Measurements from ENCODE around the gene PTK6. TPM values are rescaled to one million over a fixed set of nuclear protein-coding genes. Genes with fewer than 3 reads are reported as not detected.

The PTK6 gene
- total RNA-seq, 1 donor = 0.52 TPM

- H3K4me1 ChIP-seq (ENCODE audit: insufficient read depth, low read length) = peaks cover 23% of the 10 kb centered on the region
- no peaks in the 10 kb centered on the region for H3K9me3 ChIP-seq (ENCODE audit: low read depth, low read length)
- no peaks in the 10 kb centered on the region for H3K27me3 ChIP-seq (ENCODE audit: insufficient read depth, low read length)
- H3K4me3 ChIP-seq (ENCODE audit: low read length) = no peak overlapping the region
These were observed 2.1 kb downstream of the PTK6 start for GRCh38 chr20:63534831-63535651.

GRCh38 chr20:63534427-63534830, 2.7 kb downstream of the PTK6 start:
- H3K4me1 ChIP-seq (ENCODE audit: insufficient read depth, low read length) = peaks cover 23% of the 10 kb centered on the region
- H3K4me3 ChIP-seq (ENCODE audit: low read length) = no peak overlapping the region
- H3K9me3 ChIP-seq (ENCODE audit: low read depth, low read length) = no peaks in the 10 kb centered on the region
- H3K27me3 ChIP-seq (ENCODE audit: insufficient read depth, low read length) = no peaks in the 10 kb centered on the region

- no peak overlapping the region for H3K4me3 ChIP-seq (ENCODE audit: low read length)
- no peaks in the 10 kb centered on the region for H3K9me3 ChIP-seq (ENCODE audit: low read depth, low read length)
- no peaks in the 10 kb centered on the region for H3K27me3 ChIP-seq (ENCODE audit: insufficient read depth, low read length)
- peaks cover 23% of the 10 kb centered on the region for H3K4me1 ChIP-seq (ENCODE audit: insufficient read depth, low read length)
These were observed 3.2 kb downstream of the PTK6 start for GRCh38 chr20:63533871-63534393.

- no peaks in the 10 kb centered on the region for H3K27me3 ChIP-seq (ENCODE audit: insufficient read depth, low read length)
- H3K4me1 ChIP-seq (ENCODE audit: insufficient read depth, low read length) = peaks cover 22% of the 10 kb centered on the region
- H3K9me3 ChIP-seq (ENCODE audit: low read depth, low read length) = no peaks in the 10 kb centered on the region
- no peak overlapping the region for H3K4me3 ChIP-seq (ENCODE audit: low read length)
These were observed 3.8 kb downstream of the PTK6 start for GRCh38 chr20:63533388-63533787.

- Histone ChIP-seq H3K4me1 (ENCODE audit: insufficient read depth, low read length) (peaks cover 13% of the 10 kb centered on the region), H3K9me3 (ENCODE audit: low read depth, low read length) (no peaks in the 10 kb centered on the region)
These were observed 4.7 kb downstream of the PTK6 start for GRCh38 chr20:63532449-63532971.

GRCh38 chr20:63531686-63532448, 5.3 kb downstream of the PTK6 start:
- Histone ChIP-seq H3K9me3 (ENCODE audit: low read depth, low read length) (no peaks in the 10 kb centered on the region), H3K4me3 (ENCODE audit: low read length) (no peak overlapping the region), H3K27me3 (ENCODE audit: insufficient read depth, low read length) (no peaks in the 10 kb centered on the region), H3K4me1 (ENCODE audit: insufficient read depth, low read length) (peaks cover 7% of the 10 kb centered on the region)

More at GRCh38 chr20:63532449-63532971, 4.7 kb downstream of the PTK6 start:
- no peaks in the 10 kb centered on the region for H3K27me3 ChIP-seq (ENCODE audit: insufficient read depth, low read length)
- H3K4me3 ChIP-seq (ENCODE audit: low read length) = no peak overlapping the region

- H3K27me3 ChIP-seq (ENCODE audit: insufficient read depth, low read length) = no peaks in the 10 kb centered on the region
- no peaks in the 10 kb centered on the region for H3K9me3 ChIP-seq (ENCODE audit: low read depth, low read length)
- peaks cover 5% of the 10 kb centered on the region for H3K4me1 ChIP-seq (ENCODE audit: insufficient read depth, low read length)
- H3K4me3 ChIP-seq (ENCODE audit: low read length) = no peak overlapping the region
These were observed 6.4 kb downstream of the PTK6 start for GRCh38 chr20:63530788-63531160.

GRCh38 chr20:63529861-63530787, 7.1 kb downstream of the PTK6 start:
- H3K9me3 ChIP-seq (ENCODE audit: low read depth, low read length) = no peaks in the 10 kb centered on the region
- peaks cover 6% of the 10 kb centered on the region for H3K4me1 ChIP-seq (ENCODE audit: insufficient read depth, low read length)
- H3K4me3 ChIP-seq (ENCODE audit: low read length) = no peak overlapping the region
- H3K27me3 ChIP-seq (ENCODE audit: insufficient read depth, low read length) = no peaks in the 10 kb centered on the region

- Histone ChIP-seq H3K27me3 (ENCODE audit: insufficient read depth, low read length) (no peaks in the 10 kb centered on the region), H3K4me1 (ENCODE audit: insufficient read depth, low read length) (peaks cover 6% of the 10 kb centered on the region), H3K9me3 (ENCODE audit: low read depth, low read length) (no peaks in the 10 kb centered on the region), H3K4me3 (ENCODE audit: low read length) (no peak overlapping the region)
These were observed 7.9 kb downstream of the PTK6 start for GRCh38 chr20:63529180-63529860.

GRCh38 chr20:63527184-63527583, 10.0 kb downstream of the PTK6 start:
- Histone ChIP-seq H3K9me3 (ENCODE audit: low read depth, low read length) (no peaks in the 10 kb centered on the region), H3K4me3 (ENCODE audit: low read length) (no peak overlapping the region), H3K4me1 (ENCODE audit: insufficient read depth, low read length) (peaks cover 10% of the 10 kb centered on the region), H3K27me3 (ENCODE audit: insufficient read depth, low read length) (no peaks in the 10 kb centered on the region)

- Histone ChIP-seq H3K9me3 (ENCODE audit: low read depth, low read length) (no peaks in the 10 kb centered on the region), H3K4me1 (ENCODE audit: insufficient read depth, low read length) (peaks cover 20% of the 10 kb centered on the region), H3K4me3 (ENCODE audit: low read length) (no peak overlapping the region), H3K27me3 (ENCODE audit: insufficient read depth, low read length) (no peaks in the 10 kb centered on the region)
These were observed 11.2 kb downstream of the PTK6 start for GRCh38 chr20:63525971-63526370.

- no peaks in the 10 kb centered on the region for H3K9me3 ChIP-seq (ENCODE audit: low read depth, low read length)
- no peaks in the 10 kb centered on the region for H3K27me3 ChIP-seq (ENCODE audit: insufficient read depth, low read length)
- H3K4me3 ChIP-seq (ENCODE audit: low read length) = no peak overlapping the region
- peaks cover 20% of the 10 kb centered on the region for H3K4me1 ChIP-seq (ENCODE audit: insufficient read depth, low read length)
These were observed 12.0 kb downstream of the PTK6 start for GRCh38 chr20:63525185-63525584.

- Histone ChIP-seq H3K27me3 (ENCODE audit: insufficient read depth, low read length) (no peaks in the 10 kb centered on the region), H3K9me3 (ENCODE audit: low read depth, low read length) (no peaks in the 10 kb centered on the region), H3K4me3 (ENCODE audit: low read length) (no peak overlapping the region), H3K4me1 (ENCODE audit: insufficient read depth, low read length) (peaks cover 27% of the 10 kb centered on the region)
These were observed 14.1 kb downstream of the PTK6 start for GRCh38 chr20:63522981-63523611.
